K562 (cell line): Measurements from ENCODE around the gene FAM83E. TPM values are rescaled to one million over a fixed set of nuclear protein-coding genes. Genes with fewer than 3 reads are reported as not detected.

Source experiments
- BRD9 ChIP-seq: fragments of 450-650 bp; IDR thresholded peaks from 2 replicates; pipeline ENCODE4 v1.6.1; 2018; ENCODE audit warnings: low read depth; ENCODE audit not compliant: partially characterized antibody
- DDX20 ChIP-seq: fragments of 450-650 bp; IDR thresholded peaks from 2 replicates; pipeline ENCODE4 v1.6.1; 2016; ENCODE audit warnings: missing genetic modification characterization, low read depth, mild to moderate bottlenecking, missing compliant biosample characterization, moderate library complexity
- FOSL1 ChIP-seq: fragments of 200-800 bp; sonication (Bioruptor generic); conservative IDR thresholded peaks from 2 replicates; pipeline ENCODE4 v1.6.1; 2016; ENCODE audit warnings: missing genetic modification characterization, missing compliant biosample characterization
- MCM3 ChIP-seq: fragments of 450-650 bp; IDR thresholded peaks from 2 replicates; pipeline ENCODE4 v1.6.1; 2016
- MCM5 ChIP-seq: fragments of 450-650 bp; IDR thresholded peaks from 2 replicates; pipeline ENCODE4 v1.6.1; 2016; ENCODE audit warnings: low read depth
- NFIX ChIP-seq: fragments of 250-450 bp; sonication (Bioruptor Pico); IDR thresholded peaks from 2 replicates; pipeline ENCODE4 v1.4.0; 2020; ENCODE audit warnings: low read depth, mild to moderate bottlenecking, moderate library complexity
- OTX1 ChIP-seq: fragments of 450-650 bp; formaldehyde crosslinking; IDR thresholded peaks from 2 replicates; pipeline ENCODE4 v1.4.0; 2022; ENCODE audit warnings: mild to moderate bottlenecking
- PHF20 ChIP-seq: fragments of 450-650 bp; IDR thresholded peaks from 2 replicates; pipeline ENCODE4 v1.6.1; 2018; ENCODE audit not compliant: partially characterized antibody
- PTBP1 ChIP-seq: fragments of 200-400 bp; formaldehyde crosslinking; IDR thresholded peaks from 2 replicates; pipeline ENCODE4 v1.6.1; 2017; ENCODE audit warnings: low read depth, low read length
- PURB ChIP-seq: sonication (generic); formaldehyde crosslinking; IDR thresholded peaks from 2 replicates; pipeline ENCODE4 v1.9.0; 2021; ENCODE audit warnings: low read depth, mild to moderate bottlenecking, missing genetic modification reagents
- RFX7 ChIP-seq: fragments of 250-450 bp; sonication (Bioruptor Pico); IDR thresholded peaks from 2 replicates; pipeline ENCODE4 v1.5.1; 2021; ENCODE audit warnings: mild to moderate bottlenecking
- SAFB2 ChIP-seq: fragments of 200-400 bp; formaldehyde crosslinking; IDR thresholded peaks from 2 replicates; pipeline ENCODE4 v1.6.1; 2018; ENCODE audit warnings: borderline replicate concordance, low read length, low read depth, moderate library complexity; ENCODE audit not compliant: severe bottlenecking
- SIN3B ChIP-seq: fragments of 450-650 bp; IDR thresholded peaks from 2 replicates; pipeline ENCODE4 v1.6.1; 2017; ENCODE audit warnings: low read depth, mild to moderate bottlenecking, moderate library complexity
- SMARCC2 ChIP-seq: fragments of 450-650 bp; IDR thresholded peaks from 2 replicates; pipeline ENCODE4 v1.6.1; 2017; ENCODE audit warnings: antibody characterized with exemption, moderate library complexity, mild to moderate bottlenecking, low read depth
- SMC3 ChIP-seq: conservative IDR thresholded peaks from 2 replicates; pipeline ENCODE4 v1.6.1; 2011; ENCODE audit warnings: low read depth, low read length, improper control_type of control experiment; ENCODE audit not compliant: insufficient read depth
- TAF9B ChIP-seq: fragments of 450-650 bp; IDR thresholded peaks from 2 replicates; pipeline ENCODE4 v1.6.1; 2018; ENCODE audit warnings: mild to moderate bottlenecking; ENCODE audit not compliant: partially characterized antibody
- TBP ChIP-seq: optimal IDR thresholded peaks from 2 replicates; pipeline ENCODE3; 2011; ENCODE audit warnings: low read depth, low read length, improper control_type of control experiment
- TEAD4 ChIP-seq, 2 experiments: sonication (generic) in 1 of 2; formaldehyde crosslinking in 1 of 2; IDR thresholded peaks; 2 replicates each; pipeline versions ENCODE4 v1.6.1 to v1.8.0; 2012 to 2022; ENCODE audit warnings: borderline replicate concordance in 1 of 2, inconsistent platforms in 1 of 2, low read length in 1 of 2, mild to moderate bottlenecking in 1 of 2, missing genetic modification reagents in 1 of 2
- ZBTB8A ChIP-seq: fragments of 450-650 bp; IDR thresholded peaks from 2 replicates; pipeline ENCODE4 v1.6.1; 2018; ENCODE audit warnings: mild to moderate bottlenecking, moderate library complexity; ENCODE audit not compliant: partially characterized antibody
- ZNF124 ChIP-seq: sonication (generic); formaldehyde crosslinking; IDR thresholded peaks from 2 replicates; pipeline ENCODE4 v1.8.1; 2022; ENCODE audit warnings: missing genetic modification reagents
- ZNF174 ChIP-seq: fragments of 250-450 bp; sonication (Bioruptor Pico); IDR thresholded peaks from 2 replicates; pipeline ENCODE4 v1.4.0; 2020; ENCODE audit warnings: mild to moderate bottlenecking
- ZNF584 ChIP-seq: fragments of 200-800 bp; sonication (Bioruptor generic); IDR thresholded peaks from 2 replicates; pipeline ENCODE4 v1.6.1; 2016; ENCODE audit warnings: low read depth, mild to moderate bottlenecking, missing genetic modification characterization, missing compliant biosample characterization
- polyA plus RNA-seq, 8 experiments: library from polyadenylated mRNA; depleted of rRNA in 4 of 8; stranded (reverse) in 5 of 8; unstranded in 3 of 8; fragments of >200 nt; fragmentation: Nextera tagmentation in 2 of 8; fragmentation: Illumina TruSeq in 1 of 8; extraction: Ambion mirVana in 2 of 8; extraction: Trizol in 1 of 8; gene quantifications; 2 replicates each; pipeline versions ENCODE4 v1.2.1 to v1.2.3, GENCODE V29; 2011 to 2014; ENCODE audit warnings: inconsistent platforms in 1 of 8, missing spikeins in 1 of 8
- total RNA-seq, 7 experiments: library from RNA; depleted of rRNA in 6 of 7; stranded (reverse); fragments of >200 nt in 6 of 7; fragmentation: Illumina TruSeq in 2 of 7; extraction: Trizol in 2 of 7; gene quantifications; 2 replicates each; pipeline versions ENCODE4 v1.2.1 to v1.2.3, GENCODE V29; 2011 to 2021; ENCODE audit warnings: low replicate concordance in 1 of 7
- TF ChIP-seq, protein P1 (sequence below): sonication (generic); formaldehyde crosslinking; IDR thresholded peaks from 2 replicates; pipeline ENCODE4 v1.8.0; 2022; ENCODE audit warnings: mild to moderate bottlenecking, missing genetic modification reagents, borderline replicate concordance
- TF ChIP-seq, protein P2 (sequence below): fragments of 250-450 bp; sonication (Bioruptor Pico); IDR thresholded peaks from 2 replicates; pipeline ENCODE4 v1.9.0; 2021; ENCODE audit warnings: mild to moderate bottlenecking
- TF ChIP-seq, protein P3 (sequence below): fragments of 450-650 bp; IDR thresholded peaks from one replicate; pipeline ENCODE4 v1.6.1; 2018; ENCODE audit warnings: mild to moderate bottlenecking, moderate library complexity; ENCODE audit not compliant: partially characterized antibody
- TF ChIP-seq, protein P4 (sequence below): fragments of 250-450 bp; sonication (Bioruptor Pico); IDR thresholded peaks from 2 replicates; pipeline ENCODE4 v1.8.0; 2022; ENCODE audit warnings: inconsistent platforms

The FAM83E gene
- total and polyA plus RNA-seq, 9 of the 15 experiments (the other 6 are each of a cell fraction or from before 2014, with no cell fraction given), result 0.15 to 0.87 (median 0.29) TPM; not detected in 4

DNA sequence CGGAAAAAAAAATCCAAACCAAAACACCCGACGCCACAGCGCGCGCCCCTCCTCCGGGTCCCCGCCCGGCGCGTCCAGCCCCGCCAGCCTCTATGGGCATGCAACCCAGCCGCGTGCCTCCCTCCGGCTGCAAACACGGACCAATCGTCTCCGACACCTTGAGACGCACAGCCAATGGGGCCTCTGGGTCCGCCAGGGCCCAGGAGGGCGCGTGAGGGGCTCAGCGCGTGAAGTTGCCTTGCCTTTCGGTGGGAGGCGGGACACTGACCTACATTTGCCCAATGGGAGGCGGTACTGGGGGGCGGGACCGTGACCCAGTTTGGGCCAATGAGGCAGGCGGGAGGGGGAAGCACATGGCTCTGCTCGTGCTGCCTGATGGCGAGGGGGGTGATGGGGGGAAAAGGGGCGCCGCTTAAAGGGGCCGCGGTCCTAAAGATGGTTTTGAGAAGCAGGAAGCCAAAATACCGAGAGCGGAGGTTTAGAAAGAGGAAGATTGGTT, 22.6 kb upstream of the FAM83E start (continued):
- TF ChIP-seq PTBP1, result no peak
- no peak for TF ChIP-seq TEAD4 (IDR thresholded peaks at IDR 0.05; ENCODE audit: low read length)
- peak; percentile 98 for TF ChIP-seq TEAD4 (CRISPR knock-in tag; IDR thresholded peaks at IDR 0.05; ENCODE audit: borderline replicate concordance)
- TF ChIP-seq TBP, result no peak
- TF ChIP-seq, protein P1, sequence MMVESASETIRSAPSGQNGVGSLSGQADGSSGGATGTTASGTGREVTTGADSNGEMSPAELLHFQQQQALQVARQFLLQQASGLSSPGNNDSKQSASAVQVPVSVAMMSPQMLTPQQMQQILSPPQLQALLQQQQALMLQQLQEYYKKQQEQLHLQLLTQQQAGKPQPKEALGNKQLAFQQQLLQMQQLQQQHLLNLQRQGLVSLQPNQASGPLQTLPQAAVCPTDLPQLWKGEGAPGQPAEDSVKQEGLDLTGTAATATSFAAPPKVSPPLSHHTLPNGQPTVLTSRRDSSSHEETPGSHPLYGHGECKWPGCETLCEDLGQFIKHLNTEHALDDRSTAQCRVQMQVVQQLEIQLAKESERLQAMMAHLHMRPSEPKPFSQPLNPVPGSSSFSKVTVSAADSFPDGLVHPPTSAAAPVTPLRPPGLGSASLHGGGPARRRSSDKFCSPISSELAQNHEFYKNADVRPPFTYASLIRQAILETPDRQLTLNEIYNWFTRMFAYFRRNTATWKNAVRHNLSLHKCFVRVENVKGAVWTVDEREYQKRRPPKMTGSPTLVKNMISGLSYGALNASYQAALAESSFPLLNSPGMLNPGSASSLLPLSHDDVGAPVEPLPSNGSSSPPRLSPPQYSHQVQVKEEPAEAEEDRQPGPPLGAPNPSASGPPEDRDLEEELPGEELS, result peak; percentile 100
- no peak for TF ChIP-seq SIN3B
- TF ChIP-seq TAF9B, result no peak
- no peak for TF ChIP-seq SAFB2
- TF ChIP-seq RFX7 (CRISPR knock-in tag), result no peak
- TF ChIP-seq MCM5, result no peak
- no peak for TF ChIP-seq ZBTB8A
- no peak for TF ChIP-seq PHF20
- TF ChIP-seq, protein P2, sequence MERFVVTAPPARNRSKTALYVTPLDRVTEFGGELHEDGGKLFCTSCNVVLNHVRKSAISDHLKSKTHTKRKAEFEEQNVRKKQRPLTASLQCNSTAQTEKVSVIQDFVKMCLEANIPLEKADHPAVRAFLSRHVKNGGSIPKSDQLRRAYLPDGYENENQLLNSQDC (CRISPR knock-in tag), result no peak
- TF ChIP-seq, protein P3, sequence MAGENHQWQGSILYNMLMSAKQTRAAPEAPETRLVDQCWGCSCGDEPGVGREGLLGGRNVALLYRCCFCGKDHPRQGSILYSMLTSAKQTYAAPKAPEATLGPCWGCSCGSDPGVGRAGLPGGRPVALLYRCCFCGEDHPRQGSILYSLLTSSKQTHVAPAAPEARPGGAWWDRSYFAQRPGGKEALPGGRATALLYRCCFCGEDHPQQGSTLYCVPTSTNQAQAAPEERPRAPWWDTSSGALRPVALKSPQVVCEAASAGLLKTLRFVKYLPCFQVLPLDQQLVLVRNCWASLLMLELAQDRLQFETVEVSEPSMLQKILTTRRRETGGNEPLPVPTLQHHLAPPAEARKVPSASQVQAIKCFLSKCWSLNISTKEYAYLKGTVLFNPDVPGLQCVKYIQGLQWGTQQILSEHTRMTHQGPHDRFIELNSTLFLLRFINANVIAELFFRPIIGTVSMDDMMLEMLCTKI, result no peak
- TF ChIP-seq BRD9, result peak; percentile 43
- TF ChIP-seq ZNF124 (CRISPR knock-in tag), result no peak
- no peak for TF ChIP-seq NFIX (CRISPR knock-in tag)
- no peak for TF ChIP-seq ZNF174 (CRISPR knock-in tag)
- no peak for TF ChIP-seq PURB (CRISPR knock-in tag)
- TF ChIP-seq DDX20 (tag), result no peak
- TF ChIP-seq FOSL1 (tag), result no peak
- TF ChIP-seq ZNF584, result no peak
- no peak for TF ChIP-seq OTX1 (CRISPR knock-in tag)
- no peak for TF ChIP-seq MCM3
- TF ChIP-seq, protein P4, sequence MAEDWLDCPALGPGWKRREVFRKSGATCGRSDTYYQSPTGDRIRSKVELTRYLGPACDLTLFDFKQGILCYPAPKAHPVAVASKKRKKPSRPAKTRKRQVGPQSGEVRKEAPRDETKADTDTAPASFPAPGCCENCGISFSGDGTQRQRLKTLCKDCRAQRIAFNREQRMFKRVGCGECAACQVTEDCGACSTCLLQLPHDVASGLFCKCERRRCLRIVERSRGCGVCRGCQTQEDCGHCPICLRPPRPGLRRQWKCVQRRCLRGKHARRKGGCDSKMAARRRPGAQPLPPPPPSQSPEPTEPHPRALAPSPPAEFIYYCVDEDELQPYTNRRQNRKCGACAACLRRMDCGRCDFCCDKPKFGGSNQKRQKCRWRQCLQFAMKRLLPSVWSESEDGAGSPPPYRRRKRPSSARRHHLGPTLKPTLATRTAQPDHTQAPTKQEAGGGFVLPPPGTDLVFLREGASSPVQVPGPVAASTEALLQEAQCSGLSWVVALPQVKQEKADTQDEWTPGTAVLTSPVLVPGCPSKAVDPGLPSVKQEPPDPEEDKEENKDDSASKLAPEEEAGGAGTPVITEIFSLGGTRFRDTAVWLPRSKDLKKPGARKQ (CRISPR knock-in tag), result no peak
- TF ChIP-seq SMARCC2, result no peak
- TF ChIP-seq SMC3, result no peak
